ENCODE data around the gene IRX1.

Gene IRX1

GRCh38 chr5:3606121-3606831, 10.6 kb downstream of the IRX1 start:
- no peak for TF ChIP-seq GATA3 (IDR thresholded peaks at IDR 0.05; ENCODE audit: low read depth, low read length)
- TF ChIP-seq GATA2 (IDR thresholded peaks at IDR 0.05; ENCODE audit: low read depth, low read length): no peak

GRCh38 chr5:3607541-3608181, 12.0 kb downstream of the IRX1 start:
- no peak for TF ChIP-seq GATA3 (IDR thresholded peaks at IDR 0.05; ENCODE audit: low read depth, low read length)
- no peak for TF ChIP-seq GATA2 (IDR thresholded peaks at IDR 0.05; ENCODE audit: low read depth, low read length)

DNA sequence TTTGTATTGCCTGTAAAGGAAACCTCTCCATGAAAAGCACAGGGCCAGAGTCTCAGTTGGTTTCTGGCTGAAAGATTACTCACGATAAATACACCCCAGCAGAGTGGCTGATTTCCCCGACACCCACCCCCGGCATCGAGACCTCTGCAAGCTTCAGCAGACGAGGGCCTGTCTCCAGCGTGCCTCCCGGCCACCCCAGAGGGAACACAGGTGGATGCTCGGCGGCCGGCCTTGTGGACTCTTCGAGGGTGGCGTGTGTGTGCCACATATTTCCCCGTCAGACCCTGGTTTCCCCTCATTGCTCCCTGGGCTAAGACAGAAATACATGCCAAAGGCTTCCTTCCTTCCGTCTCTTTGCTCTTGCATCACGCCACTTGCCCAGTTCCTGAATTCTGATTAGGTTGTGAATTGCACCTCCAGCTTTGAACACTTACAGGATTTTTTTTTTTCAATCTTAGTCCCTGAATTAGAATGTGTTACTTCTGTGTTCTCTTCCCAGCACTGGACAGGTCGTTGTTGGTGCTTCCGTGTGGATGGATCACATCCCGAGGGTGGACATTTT, 13.6 kb downstream of the IRX1 start:
- TF ChIP-seq GATA3 (IDR thresholded peaks at IDR 0.05; ENCODE audit: low read depth, low read length): no peak
- TF ChIP-seq GATA2 (IDR thresholded peaks at IDR 0.05; ENCODE audit: low read depth, low read length): no peak

DNA sequence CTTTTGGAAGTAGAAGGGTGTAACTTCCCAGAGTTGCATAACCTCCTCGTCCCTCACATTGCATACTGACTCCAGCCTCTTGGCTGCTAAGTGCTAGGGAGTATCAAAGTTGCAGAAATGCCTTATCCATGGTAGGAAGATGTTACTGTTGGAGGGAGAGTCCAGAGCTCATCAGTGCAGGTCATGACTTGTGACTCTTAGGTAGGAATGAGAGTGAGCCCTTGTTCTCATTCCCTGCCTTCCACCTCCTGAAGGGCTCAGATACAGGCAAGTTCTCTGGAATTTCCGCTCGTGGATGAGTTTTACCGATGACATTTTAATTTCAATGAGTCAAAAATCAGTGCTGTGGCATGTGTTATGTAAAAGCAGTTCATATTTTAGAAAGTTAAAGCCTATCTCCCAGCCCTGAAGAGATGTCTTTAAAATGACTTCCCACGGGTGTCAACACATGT, 17.0 kb downstream of the IRX1 start:
- no peak for TF ChIP-seq GATA3 (IDR thresholded peaks at IDR 0.05; ENCODE audit: low read depth, low read length)
- TF ChIP-seq GATA2 (IDR thresholded peaks at IDR 0.05; ENCODE audit: low read depth, low read length): no peak

- no peak for TF ChIP-seq GATA3 (IDR thresholded peaks at IDR 0.05; ENCODE audit: low read depth, low read length)
- TF ChIP-seq GATA2 (IDR thresholded peaks at IDR 0.05; ENCODE audit: low read depth, low read length): no peak
Measured at GRCh38 chr5:3613726-3614125, 18.1 kb downstream of the IRX1 start.

DNA sequence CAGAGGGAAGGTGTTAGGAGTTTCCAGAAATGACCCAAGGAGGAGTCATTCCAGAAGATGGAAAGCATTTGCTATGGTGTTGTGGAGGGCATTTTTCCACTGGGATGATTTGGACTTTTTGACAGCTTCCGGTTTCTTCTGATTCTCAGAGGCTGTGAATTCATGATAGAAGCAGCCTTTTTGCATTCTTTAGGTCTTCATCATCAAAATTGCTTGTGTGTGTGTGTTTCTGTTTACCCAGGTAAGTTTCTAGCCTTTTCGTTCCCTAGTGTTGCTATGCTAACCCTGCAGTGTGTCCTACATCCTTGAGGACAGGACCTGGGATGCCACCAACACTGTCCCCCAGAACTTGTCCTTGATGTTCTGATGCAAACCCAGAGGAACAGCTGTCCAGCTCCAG, 19.6 kb downstream of the IRX1 start:
- no peak for TF ChIP-seq GATA2 (IDR thresholded peaks at IDR 0.05; ENCODE audit: low read depth, low read length)
- TF ChIP-seq GATA3 (IDR thresholded peaks at IDR 0.05; ENCODE audit: low read depth, low read length): no peak

DNA sequence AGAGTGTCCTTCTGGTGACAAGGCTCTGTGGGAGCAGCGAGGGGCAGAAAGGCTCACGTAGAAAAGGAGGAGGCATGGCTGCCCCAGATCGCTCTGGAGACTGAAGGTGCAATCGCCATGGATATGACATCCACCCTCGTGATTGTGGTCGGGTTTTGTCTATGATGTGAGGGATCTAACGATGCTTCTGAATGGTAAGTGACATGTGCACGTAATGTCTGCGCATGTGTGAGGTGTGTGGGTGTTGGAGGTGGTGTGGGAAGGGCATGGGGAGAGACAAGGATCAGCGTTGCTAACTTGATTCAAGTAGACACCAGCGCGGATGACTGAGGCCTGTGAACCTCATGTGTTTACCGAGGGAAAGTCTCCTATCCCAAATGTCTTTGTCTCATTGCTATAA, 20.2 kb downstream of the IRX1 start:
- no peak for TF ChIP-seq GATA3 (IDR thresholded peaks at IDR 0.05; ENCODE audit: low read depth, low read length)
- TF ChIP-seq GATA2 (IDR thresholded peaks at IDR 0.05; ENCODE audit: low read depth, low read length): no peak

- no peak for TF ChIP-seq GATA3 (IDR thresholded peaks at IDR 0.05; ENCODE audit: low read depth, low read length)
- no peak for TF ChIP-seq GATA2 (IDR thresholded peaks at IDR 0.05; ENCODE audit: low read depth, low read length)
Measured at GRCh38 chr5:3619579-3619978, 23.9 kb downstream of the IRX1 start.

- TF ChIP-seq GATA3 (IDR thresholded peaks at IDR 0.05; ENCODE audit: low read depth, low read length): no peak
- TF ChIP-seq GATA2 (IDR thresholded peaks at IDR 0.05; ENCODE audit: low read depth, low read length): no peak
Measured at GRCh38 chr5:3622961-3623360, 27.3 kb downstream of the IRX1 start.

DNA sequence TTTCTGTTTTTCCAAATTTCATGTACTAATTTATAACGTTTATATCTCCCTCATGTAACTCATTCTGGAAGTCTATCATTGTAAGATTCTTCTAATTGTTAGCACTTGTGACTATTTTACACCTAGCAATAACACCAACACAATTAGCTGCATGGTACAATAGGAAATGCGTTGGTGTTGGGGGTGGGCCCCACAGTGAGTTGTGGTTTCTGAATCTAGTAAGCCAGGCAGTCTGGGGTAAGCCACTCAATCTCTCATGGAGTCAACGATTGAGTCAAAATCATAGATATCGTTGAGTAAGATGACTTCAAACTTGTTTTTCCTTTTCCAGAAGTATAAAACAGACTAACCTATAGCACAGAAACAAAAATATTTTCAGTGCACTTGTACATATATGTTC, 30.0 kb downstream of the IRX1 start:
- TF ChIP-seq GATA3 (IDR thresholded peaks at IDR 0.05; ENCODE audit: low read depth, low read length) (no peak), GATA2 (IDR thresholded peaks at IDR 0.05; ENCODE audit: low read depth, low read length) (no peak)

- TF ChIP-seq GATA3 (IDR thresholded peaks at IDR 0.05; ENCODE audit: low read depth, low read length) (no peak), GATA2 (IDR thresholded peaks at IDR 0.05; ENCODE audit: low read depth, low read length) (no peak)
Measured at GRCh38 chr5:3634061-3634460, 38.4 kb downstream of the IRX1 start.

DNA sequence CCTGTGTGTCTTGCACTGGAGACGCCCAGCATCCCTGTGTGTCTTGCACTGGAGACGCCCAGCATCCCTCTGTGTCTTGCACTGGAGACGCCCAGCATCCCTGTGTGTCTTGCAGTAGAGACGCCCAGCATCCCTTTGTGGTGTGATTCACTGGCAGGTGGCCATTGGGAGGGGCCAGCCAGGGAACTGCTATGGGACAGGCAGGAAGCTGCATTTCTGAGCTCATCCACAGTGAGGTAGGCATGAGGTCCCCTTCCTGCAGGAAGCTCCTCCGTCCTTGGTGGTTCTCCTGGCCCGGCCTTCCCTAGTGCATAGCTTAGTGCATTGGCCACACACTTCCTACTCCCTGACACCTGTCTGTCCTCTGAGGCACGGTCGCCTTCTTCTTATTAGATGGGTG, 43.5 kb downstream of the IRX1 start:
- TF ChIP-seq GATA2 (IDR thresholded peaks at IDR 0.05; ENCODE audit: low read depth, low read length) (no peak), GATA3 (IDR thresholded peaks at IDR 0.05; ENCODE audit: low read depth, low read length) (no peak)

GRCh38 chr5:3642231-3642630, 46.6 kb downstream of the IRX1 start:
- TF ChIP-seq GATA3 (IDR thresholded peaks at IDR 0.05; ENCODE audit: low read depth, low read length): no peak
- TF ChIP-seq GATA2 (IDR thresholded peaks at IDR 0.05; ENCODE audit: low read depth, low read length): no peak

GRCh38 chr5:3650320-3650719, 54.7 kb downstream of the IRX1 start:
- no peak for TF ChIP-seq GATA2 (IDR thresholded peaks at IDR 0.05; ENCODE audit: low read depth, low read length)
- no peak for TF ChIP-seq GATA3 (IDR thresholded peaks at IDR 0.05; ENCODE audit: low read depth, low read length)

DNA sequence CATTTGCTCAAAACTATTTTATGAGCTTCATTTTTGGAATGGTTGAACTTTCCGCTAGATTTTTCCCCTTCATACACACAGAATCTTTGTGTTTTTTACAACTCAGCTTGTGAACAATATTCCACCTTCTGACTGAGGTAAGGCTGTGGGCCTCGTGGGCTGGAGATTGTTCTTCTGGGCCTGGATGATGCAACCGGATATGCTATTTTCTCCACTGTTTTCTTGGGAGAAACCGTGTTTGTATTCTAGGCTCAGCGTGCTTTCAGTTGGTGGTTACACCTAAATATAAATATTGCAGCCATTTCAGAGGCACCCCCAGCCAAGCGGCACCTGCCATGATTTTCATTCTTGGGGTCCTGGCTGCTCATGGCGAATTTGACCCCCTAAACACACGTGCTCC, 55.2 kb downstream of the IRX1 start:
- TF ChIP-seq GATA3 (IDR thresholded peaks at IDR 0.05; ENCODE audit: low read depth, low read length) (no peak), GATA2 (IDR thresholded peaks at IDR 0.05; ENCODE audit: low read depth, low read length) (no peak)

All from SH-SY5Y (cell line).